NCI-H510A treated with DMSO at 0.1 percent for 48 hours (cell line): ENCODE measurements around the gene SSU72.
"Not testable (repeated sequence)": the region's sequence is repeated elsewhere in the genome, so short reads cannot be mapped to it uniquely, and the experiment has no call there.

Experiments
- DNase-seq: peaks from one replicate; lab custom pipeline; 2025; lab: John Stamatoyannopoulos, UW

Gene SSU72

GRCh38 chr1:1540818-1541628 lies 33.6 kb downstream of the SSU72 start:
- DNase-seq = no peak

- DNase-seq = peak; percentile 93
Measured at GRCh38 chr1:1540090-1540817, 34.4 kb downstream of the SSU72 start, which contains the start of gene TMEM240. Gene TMEM240 (minus strand): TSS chr1:1540624. CDS start chr1:1540346, 278 bp downstream.

GRCh38 chr1:1539310-1540089 lies 35.2 kb downstream of the SSU72 start:
- DNase-seq = peak; percentile 35

GRCh38 chr1:1538989-1539309 lies 35.7 kb downstream of the SSU72 start:
- DNase-seq = no peak

GRCh38 chr1:1538334-1538733 lies 36.3 kb downstream of the SSU72 start:
- no peak for DNase-seq

GRCh38 chr1:1537626-1538250 lies 36.9 kb downstream of the SSU72 start:
- DNase-seq = no peak

GRCh38 chr1:1536938-1537546 lies 37.6 kb downstream of the SSU72 start:
- DNase-seq = no peak

- DNase-seq = no peak
Measured at GRCh38 chr1:1536019-1536937, 38.4 kb downstream of the SSU72 start.

- no peak for DNase-seq
Measured at GRCh38 chr1:1535201-1536018, 39.3 kb downstream of the SSU72 start.

- DNase-seq = no peak
Measured at GRCh38 chr1:1534401-1535154, 40.1 kb downstream of the SSU72 start.

GRCh38 chr1:1533894-1534291 lies 40.8 kb downstream of the SSU72 start:
- not testable (repeated sequence) for DNase-seq

GRCh38 chr1:1533176-1533893 lies 41.3 kb downstream of the SSU72 start:
- DNase-seq = not testable (repeated sequence)

GRCh38 chr1:1531947-1532346 lies 42.7 kb downstream of the SSU72 start:
- DNase-seq = no peak

- DNase-seq = no peak
Measured at GRCh38 chr1:1529936-1530335, 44.7 kb downstream of the SSU72 start.

- no peak for DNase-seq
Measured at GRCh38 chr1:1529321-1529720, 45.3 kb downstream of the SSU72 start.

GRCh38 chr1:1528301-1529267 lies 46.1 kb downstream of the SSU72 start:
- no peak for DNase-seq
